OCI-M2 (cell line): Measurements from ENCODE around the gene KCTD4.
"Not testable (repeated sequence)": the region's sequence is repeated elsewhere in the genome, so short reads cannot be mapped to it uniquely, and the experiment has no call there.

Experiments used
- DNase-seq: peaks from one replicate; lab custom pipeline; 2025; ENCODE audit not compliant: unreplicated experiment; lab: John Stamatoyannopoulos, UW

KCTD4 gene

DNA sequence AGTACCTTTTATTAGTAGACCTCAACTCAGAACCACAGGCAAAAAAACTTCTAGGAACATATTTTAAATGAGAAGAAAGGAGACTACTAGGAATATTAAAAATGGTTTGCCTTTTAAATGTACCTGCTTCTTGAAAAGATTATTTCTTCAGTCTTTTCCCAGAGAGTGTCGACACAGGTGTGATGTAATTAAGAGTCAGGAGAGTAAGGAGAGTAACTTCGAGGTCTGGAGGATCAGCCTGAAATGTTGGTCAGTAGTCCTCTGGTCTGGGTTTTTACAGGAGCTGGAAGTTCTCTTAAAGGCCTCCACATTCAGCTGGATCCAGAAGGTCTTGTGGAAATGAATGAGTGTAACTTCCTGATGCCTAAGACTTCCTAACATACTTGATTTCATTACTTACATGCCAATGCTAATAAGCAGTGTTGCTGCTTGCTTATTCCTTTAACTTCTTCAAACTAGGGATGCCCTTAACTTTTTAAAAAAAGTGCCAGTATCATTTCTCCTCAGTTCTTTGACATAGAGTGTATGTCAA lies at the start of gene KCTD4:
TSS of gene KCTD4 (minus strand) at position 345 of the 532 bp plus-strand sequence. CDS start 6,478 bp downstream, outside the sequence.
- DNase-seq = no peak

DNA sequence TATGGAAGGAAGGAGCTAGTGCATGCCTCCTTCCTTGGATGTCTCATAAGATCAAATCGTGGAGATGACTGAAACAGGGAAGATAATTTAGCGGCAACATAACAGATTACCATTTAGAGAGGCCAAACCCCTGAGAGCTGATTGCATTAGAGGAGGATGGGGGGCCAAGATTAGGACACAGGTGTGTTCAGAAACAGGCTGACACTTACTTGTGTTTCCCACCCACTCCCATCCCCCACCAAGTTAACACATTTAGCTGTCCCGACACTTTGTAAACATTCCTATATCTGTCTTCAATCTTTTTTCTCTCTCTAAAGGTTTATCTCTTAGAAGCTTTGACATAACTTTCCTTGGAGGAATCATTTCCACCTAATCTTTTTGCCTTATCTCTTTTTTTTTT lies 48.8 kb upstream of the KCTD4 start:
- DNase-seq = no peak

DNA sequence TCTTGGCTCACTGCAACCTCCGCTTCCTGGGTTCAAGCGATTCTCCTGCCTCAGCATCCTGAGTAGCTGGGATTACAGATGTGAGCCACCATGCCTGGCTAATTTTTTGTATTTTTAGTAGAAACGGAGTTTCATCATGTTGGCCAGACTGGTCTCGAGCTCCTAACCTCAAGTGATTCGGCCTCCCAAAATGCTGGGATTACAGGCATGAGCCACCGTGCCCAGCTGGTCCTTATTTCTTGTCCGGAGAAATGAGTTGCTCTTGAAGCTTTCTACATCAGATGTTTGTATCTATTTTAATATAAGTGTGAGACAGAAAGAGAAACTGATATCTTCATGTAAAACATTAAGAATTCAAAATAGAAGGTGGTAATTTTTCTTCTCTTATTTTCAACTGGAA lies 43.9 kb upstream of the KCTD4 start:
- not testable (repeated sequence) for DNase-seq

DNA sequence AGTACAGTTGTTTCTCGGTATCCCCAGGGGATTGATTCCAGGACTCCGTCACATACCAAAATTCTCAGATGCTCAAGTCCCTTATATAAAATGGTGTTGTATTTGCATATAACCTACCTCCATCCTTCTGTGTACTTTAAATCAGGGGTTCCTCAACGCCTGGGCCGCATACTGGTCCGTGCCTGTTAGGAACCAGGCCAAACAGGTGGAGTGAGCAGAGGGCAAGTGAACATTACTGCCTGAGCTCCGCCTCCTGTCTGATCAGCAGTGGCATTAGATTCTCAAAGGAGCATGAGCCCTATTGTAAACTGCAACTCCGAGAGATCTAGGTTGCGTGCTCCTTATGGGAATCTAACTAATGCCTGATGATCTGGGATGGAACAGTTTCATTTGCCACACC lies 42.2 kb upstream of the KCTD4 start:
- DNase-seq = no peak

DNA sequence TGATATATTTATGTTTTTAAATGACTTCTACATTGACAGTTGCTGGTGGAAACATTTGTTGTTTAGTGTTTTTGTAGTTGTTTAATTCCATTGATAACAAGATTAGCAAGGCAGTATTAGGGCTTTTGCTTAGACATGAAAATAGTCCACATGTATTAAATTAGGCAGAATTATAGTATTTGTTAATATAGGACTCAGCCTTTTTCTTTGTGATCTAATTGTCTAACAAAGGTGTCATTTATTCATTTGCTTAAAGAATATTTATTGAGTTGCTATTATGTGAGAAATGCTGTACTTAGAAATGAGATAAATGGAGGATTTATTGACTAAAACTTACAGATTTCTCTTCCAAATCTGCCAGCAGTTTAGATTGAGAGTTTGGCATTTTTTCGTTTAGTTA lies 41.7 kb upstream of the KCTD4 start:
- no peak for DNase-seq

DNA sequence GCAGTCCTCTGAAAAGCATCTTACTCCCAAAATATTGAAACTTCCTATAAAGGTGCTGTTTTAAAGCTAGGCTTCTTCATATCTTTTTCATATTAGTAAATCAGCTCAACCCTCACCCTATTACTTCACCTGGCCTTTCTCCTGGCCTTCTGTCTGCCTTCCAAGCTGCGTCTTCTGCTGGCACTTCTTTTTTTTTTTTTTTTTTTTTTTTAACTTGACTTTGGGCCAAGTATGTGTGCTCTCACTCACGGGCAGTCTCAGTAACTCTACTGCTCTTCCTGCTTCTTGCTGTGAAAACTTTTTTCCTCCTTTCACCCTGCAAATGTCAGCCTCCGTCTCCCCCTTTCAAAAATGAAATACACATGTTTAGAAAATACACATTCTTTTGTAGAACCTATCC lies 41.2 kb upstream of the KCTD4 start:
- DNase-seq = no peak

DNA sequence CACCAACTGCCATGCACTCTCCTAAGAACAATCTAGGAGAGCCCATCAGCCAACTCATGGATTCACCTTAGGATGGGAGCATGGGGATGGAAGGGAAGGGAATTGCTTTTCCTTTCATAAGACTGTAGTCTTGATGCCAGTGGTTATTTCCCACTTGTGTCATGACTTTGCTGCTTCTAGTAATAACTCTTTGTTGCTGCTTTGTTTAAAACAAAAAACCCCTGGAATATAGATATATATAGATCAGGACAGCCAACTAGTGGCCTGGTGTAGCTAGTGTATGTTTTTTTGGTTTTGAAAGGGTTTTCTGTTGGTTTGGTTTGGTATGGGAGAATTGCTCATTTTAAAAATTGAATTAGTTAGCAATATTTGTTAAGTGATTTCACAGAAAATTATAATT lies 39.3 kb upstream of the KCTD4 start:
- DNase-seq = no peak

DNA sequence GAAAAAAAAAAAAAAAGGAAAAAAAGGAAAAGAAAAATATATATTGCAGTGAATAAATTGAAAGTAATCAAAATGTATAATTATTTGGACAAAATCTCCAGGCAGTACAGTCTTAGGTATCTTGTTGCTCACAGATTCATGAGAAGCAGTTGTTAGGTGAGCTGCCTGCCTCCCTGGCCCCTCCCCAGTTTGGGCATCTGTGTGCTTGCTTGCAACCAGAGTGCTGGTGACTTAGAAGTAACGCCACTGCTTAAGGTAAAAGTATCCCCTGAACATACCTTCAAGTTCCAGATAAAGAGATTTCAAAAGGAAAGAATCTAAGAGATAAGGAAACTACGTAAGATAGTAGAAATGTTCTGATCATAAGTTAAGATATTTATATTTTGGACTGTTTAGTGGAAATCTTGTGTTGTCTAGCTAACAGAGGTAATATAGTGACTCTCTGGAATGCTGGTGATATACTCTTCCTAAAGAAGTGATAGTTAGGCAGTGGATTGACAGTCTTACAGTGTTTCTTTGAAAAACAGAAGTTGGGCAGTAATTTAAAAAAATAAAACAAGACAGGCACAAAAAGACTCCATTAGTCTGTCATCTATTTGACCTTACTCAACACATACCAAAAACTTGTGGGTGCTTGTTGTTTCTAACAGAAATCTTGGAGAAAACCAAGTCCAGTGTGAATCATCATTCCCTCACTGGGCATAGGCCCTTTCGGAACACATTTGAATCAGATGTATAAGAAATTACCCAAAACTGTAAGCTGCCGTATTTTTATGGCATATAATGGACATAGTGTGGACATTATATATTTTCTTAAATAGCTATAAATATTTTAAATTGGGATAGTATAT lies 38.3 kb upstream of the KCTD4 start:
- no peak for DNase-seq

DNA sequence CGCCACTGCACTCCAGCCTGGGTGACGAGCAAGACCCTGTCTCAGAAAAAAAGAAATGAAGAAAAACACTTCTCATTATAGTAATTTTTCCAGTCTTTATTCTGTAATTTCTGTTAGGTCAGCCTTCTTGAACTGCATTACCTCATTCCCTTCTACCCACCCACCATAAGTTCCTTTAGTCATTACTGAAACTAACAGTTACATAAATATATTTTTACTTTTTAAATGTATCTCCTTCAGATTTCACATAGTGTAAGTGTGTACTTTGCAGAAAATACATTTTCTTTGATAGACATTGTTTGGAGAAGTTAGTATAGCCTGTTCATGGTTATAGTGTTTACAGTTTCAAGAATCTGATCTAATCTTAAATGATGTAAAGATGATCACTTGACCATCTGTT lies 31.7 kb upstream of the KCTD4 start:
- no peak for DNase-seq

DNA sequence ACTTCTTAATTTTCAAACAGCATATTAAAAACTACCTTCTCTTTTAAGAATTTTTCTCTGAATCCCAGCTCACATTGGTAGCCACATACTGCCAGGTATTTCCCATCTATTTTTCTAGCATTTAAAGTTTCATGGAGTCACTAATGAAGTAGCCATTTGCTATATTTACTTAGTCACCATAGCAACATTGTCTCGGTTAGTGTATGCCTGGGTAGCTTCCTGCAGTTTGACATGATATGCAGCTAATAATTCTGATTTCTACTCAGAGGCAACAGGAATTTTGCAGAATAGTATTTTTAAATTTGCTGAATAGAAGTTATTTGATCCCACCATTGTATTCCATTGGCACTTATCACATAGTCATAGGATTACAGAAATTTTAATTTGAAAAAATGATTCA lies 30.9 kb upstream of the KCTD4 start:
- no peak for DNase-seq

DNA sequence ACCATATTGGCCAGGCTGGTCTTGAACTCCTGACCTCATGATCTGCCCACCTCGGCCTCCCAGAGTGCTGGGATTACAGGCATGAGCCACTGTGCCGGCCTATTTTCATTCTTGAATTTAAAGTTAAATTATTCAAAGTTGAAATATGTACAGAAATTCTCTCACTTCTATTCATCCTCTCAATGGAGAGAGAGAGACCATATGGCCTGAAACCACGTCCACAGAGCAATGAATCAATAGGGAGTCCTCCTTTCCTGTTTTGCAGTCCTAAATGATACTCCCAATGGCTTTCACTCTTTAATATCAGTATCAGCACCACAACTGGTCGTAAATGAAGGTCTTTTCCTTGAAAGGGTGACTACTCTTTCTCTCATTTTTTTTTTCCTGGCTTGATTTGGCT lies 30.5 kb upstream of the KCTD4 start:
- DNase-seq = no peak

DNA sequence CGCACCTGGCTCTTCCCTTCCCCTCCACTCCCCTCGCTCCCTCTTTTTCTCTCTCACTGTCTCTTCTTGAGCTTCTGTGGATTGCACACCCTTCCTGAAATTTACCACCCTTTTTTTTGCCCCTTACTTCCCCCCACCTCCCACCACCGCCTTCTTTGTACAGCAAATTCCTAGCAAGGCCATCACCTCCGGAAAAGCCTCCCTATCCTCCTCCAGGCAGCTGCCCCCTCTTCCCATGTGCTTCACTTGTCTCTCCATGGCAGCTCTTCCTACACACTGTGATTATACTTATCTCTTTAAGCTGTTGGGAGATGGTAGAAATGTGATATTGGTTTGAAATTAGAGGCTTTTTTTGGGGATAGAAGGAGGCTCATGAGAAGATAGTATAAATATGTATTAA lies 28.3 kb upstream of the KCTD4 start:
- no peak for DNase-seq

DNA sequence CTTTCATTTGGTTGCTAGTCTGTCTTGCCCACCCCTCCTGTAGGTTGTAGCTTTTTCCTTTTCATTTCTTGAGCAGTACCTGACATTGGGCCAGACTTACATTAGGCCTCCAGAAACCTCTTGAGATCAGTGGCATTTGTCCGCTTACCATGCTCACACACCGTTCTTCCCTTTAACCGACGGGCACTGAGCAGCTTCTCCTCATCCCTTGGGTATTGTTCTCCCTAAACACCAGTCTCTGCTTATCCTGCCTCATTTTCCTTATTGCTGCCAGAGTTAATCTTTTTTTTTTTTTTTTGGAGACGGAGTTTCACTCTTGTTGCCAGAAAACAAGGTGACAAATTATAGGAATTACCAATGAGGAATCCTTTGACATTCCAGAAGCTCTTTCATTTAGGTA lies 27.2 kb upstream of the KCTD4 start:
- no peak for DNase-seq

DNA sequence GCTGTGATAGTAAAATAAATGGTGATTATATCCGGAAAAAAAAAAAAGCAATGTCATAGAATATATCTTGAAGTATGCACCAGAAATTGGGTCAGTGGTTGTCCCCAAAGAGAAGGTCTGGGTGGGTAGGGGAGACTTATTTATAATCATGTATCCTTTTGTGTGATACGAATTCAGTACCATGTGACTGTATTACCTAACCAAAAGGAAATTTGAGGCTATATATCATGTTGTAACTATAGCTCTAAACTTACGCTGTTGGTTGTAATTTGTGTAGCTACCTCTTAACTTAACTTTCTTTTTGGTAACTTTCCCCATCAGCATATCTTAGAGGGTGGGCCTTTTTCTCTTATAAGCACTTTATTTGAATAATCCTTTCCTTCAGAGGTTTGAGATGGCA lies 25.2 kb upstream of the KCTD4 start:
- DNase-seq = no peak

DNA sequence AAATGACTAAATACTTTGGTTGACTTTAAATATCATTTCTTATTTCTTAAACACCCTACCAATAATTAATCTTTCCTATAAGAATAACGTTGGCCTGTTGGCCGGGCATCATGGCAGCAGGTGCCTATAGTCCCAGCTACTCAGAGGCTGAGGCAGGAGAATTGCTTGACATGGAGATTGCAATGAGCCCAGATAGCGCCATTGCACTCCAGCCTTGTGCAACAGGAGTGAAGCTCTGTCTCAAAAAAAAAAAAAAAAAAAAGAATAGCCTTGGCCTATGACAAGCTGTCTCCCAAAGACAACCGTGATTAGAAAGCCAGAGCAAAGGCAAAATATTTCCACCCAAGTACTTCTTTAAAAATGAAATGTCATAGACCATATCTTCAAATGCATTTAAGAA lies 24.5 kb upstream of the KCTD4 start:
- no peak for DNase-seq

DNA sequence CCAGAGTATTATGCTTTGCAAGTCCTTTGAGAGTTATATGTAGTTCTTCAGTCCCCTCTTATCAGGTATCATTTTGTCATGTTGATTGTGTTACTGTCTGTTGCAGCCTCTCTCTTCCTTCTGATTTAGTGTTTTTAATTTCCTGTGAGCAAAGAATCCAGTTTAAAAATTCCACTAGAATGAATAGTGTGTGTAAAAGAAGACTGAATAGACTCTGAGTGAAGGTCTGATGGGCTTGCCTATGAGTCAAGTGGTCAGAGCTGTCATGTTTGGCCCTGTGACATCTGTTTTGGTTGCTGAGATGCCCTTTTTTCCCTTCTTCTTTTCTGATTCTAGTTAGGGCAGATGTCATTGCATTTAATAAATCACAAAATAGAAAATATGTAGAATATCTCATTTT lies 23.3 kb upstream of the KCTD4 start:
- no peak for DNase-seq

DNA sequence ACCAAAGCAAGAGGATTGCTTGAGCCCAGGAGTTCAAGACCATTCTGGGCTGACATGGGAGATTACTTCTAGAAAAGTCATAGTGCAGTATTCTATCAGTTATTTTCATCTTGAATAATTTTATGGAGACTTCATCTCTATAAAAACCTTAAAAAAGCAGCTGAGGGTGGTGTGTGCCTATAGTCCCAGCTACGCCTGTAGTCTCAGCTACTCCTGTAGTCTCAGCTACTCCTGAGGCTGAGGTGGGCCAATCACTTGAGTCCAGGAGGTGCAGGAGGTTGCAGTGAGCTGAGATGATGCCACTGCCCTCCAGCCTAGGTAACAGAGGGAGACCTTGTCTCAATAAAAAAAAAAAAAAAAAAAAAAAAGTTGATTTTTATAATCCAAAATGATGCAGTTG lies 22.1 kb upstream of the KCTD4 start:
- no peak for DNase-seq

DNA sequence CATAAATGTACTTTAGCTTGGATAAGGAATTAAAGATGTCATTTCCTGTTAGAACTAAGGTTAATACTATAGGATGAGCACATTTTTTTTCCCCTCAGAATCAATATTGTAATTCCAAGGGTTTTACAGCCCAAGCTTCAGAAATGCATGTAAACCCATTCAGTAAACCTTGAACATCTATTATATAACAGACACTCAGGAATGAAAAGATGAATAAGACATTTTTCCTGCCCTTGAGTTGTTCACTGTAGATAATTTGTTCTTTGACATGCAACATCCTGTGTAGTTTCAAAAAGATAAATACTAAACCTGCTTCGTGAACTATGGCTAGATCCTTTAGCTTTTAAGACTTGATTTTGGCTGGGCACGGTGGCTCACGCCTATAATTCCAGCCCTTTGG lies 21.7 kb upstream of the KCTD4 start:
- DNase-seq = no peak

DNA sequence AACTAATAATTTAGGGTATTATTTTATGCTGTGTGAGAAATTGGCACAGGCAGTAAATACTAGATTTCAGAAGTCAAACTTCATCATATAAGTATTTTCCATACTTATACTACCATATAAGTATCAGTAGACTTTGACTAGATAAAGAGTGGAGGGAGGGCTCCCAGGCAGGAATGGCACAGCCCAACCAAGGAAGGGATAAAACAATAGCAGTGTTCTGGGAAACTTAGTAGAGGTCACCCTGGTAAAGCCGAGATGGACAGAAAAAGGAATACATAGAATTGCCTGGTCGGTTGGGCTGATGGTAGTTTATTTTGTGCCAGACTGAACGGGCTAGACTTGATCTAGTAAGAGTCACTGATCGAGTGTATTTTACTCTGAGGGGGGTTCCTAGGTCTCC lies 19.6 kb upstream of the KCTD4 start:
- no peak for DNase-seq

DNA sequence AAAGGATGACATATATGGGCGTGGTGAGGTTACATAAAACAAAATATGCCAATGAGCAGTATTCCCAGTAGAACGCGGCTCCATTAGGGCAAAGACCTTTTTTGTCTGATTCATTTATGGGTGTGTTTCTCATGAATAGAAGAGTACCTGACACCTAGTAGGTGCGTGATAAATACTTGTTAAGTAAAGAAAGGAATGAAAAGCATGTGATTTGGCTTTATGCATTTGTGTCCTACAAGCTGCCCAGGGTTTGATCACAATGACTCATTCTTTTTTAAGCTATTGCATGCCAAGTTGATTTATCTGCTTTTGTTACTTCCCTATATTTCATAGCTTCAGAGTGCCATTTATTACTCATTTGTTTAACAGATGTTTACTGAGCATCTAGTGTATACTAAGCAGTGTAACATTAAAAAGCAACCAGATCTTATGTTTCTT lies 19.1 kb upstream of the KCTD4 start:
- no peak for DNase-seq

DNA sequence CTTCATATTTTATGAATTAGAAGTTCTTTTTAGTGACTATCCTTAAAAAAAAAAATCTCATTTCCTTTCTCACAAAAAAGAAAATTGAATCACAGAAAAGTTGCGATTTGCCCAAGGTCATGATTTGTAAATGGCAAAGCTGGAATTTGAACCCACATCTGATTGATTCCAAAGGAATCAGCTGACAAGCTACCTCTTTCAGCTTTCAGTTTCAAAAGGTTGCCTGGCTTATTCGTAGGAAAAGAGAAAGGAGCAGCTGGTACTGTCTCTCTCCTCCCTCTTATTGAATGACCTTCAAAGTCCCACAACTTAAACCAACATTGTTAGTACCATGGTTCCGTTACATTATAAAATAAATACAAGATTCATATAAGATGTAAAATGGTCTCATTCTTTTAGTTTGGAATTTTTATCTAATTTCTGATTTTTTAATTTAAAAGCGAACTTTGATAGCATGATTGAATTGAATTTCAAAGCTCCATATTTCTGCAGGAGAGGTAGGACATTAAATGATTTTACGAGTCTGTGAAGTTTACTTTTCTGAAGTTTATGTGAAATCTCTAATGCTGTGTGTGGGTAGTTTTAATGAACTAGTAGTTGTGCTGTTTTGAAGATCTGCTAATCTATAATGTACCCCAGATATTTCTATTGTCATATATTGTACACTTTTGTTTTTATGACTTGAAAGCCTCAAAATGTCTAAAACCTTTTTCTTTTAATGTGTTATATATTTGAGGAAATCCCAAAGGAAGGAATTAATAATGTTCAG lies 18.5 kb upstream of the KCTD4 start:
- DNase-seq = no peak

DNA sequence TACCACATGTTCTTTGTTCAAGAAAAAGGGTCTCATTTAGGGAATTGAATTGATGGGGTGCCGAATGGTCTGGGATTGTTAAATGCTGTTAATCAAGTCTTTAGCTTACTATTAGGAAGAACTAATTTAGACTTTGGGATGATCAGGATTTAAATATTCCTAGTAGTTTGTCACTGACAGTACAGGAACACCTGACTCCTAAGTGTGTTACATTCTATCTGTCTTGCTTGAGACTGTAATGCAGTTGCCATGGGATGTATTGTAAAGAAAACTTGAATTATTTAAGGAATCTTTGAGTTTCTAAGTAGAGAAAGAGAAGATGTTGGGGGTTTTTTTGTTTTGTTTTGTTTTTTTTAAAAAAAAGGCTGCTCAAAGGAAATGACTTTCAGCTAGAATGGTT lies 17.8 kb upstream of the KCTD4 start:
- DNase-seq = no peak
